Ovary (tissue), 3 donors: ENCODE data around the gene ADAT3.

Source experiments
- CTCF ChIP-seq, 3 donors: fragments of 450-650 bp in 2 of 3; fragments of 200-600 bp in 1 of 3; IDR thresholded peaks; one replicate each; pipeline versions ENCODE4 v1.5.1 to v1.8.0; 2016 to 2022; ENCODE audit warnings: antibody characterized with exemption in 3 of 3, mild to moderate bottlenecking in 1 of 3
- POLR2A ChIP-seq: fragments of 450-650 bp; IDR thresholded peaks from one replicate; pipeline ENCODE4 v1.6.1; 2017; ENCODE audit warnings: antibody characterized with exemption, mild to moderate bottlenecking, moderate library complexity
- donor health status: DM: no; HTN: no; CAD: no.

GRCh38 chr19:1862424-1863327 lies 42.5 kb upstream of the ADAT3 start:
- TF ChIP-seq POLR2A (no peak), CTCF (IDR thresholded peaks at IDR 0.05) (no peak)
